ENCODE data around the gene CCN5. TPM values are rescaled to one million over a fixed set of nuclear protein-coding genes. Genes with fewer than 3 reads are reported as not detected.
A peak's percentile ranks its signal among the peaks of the same experiment; 100 is the strongest.

The CCN5 gene
- total RNA-seq, 1 experiment from 2014 or later: 0.26 TPM

DNA sequence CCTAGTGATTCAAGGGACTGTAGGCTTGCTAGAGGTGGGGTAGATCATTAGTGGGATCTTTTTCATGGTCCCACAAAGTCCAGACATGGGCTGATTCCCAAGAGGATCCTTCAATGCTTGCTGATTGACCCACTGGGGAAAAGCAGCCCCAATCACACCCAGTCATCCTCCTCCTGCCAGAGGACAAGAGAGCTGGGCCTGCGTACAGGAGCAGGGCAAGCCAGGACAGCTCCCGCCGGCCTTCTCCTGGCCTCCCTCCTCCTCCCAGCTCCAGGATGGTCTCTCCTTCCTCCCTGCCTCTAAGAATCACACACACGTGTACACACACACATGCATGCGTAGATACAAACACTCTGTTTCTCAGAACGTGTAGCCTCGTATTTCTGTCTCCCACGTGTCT is 57.5 kb downstream of the CCN5 start:
- TF ChIP-seq, protein P1, sequence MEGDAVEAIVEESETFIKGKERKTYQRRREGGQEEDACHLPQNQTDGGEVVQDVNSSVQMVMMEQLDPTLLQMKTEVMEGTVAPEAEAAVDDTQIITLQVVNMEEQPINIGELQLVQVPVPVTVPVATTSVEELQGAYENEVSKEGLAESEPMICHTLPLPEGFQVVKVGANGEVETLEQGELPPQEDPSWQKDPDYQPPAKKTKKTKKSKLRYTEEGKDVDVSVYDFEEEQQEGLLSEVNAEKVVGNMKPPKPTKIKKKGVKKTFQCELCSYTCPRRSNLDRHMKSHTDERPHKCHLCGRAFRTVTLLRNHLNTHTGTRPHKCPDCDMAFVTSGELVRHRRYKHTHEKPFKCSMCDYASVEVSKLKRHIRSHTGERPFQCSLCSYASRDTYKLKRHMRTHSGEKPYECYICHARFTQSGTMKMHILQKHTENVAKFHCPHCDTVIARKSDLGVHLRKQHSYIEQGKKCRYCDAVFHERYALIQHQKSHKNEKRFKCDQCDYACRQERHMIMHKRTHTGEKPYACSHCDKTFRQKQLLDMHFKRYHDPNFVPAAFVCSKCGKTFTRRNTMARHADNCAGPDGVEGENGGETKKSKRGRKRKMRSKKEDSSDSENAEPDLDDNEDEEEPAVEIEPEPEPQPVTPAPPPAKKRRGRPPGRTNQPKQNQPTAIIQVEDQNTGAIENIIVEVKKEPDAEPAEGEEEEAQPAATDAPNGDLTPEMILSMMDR (conservative IDR thresholded peaks at IDR 0.05; ENCODE audit: low read depth, low read length): no peak
- TF ChIP-seq EZH2phosphoT487 (IDR thresholded peaks at IDR 0.05; ENCODE audit: borderline replicate concordance, low read length): no peak
- TF ChIP-seq EZH2 (IDR thresholded peaks at IDR 0.05; ENCODE audit: low read length, unreplicated experiment): no peak
- peaks cover 68% of the 10 kb centered on the region for H3K27me3 ChIP-seq (ENCODE audit: low read length)
- H3K4me2 ChIP-seq (ENCODE audit: low read length): no peak overlapping the region
- intact Hi-C loops (cut with micrococcal nuclease): no loop called here
- H2AFZ ChIP-seq (ENCODE audit: low read length): no peak overlapping the region
- H4K20me1 ChIP-seq (ENCODE audit: low read length): no peaks in the 10 kb centered on the region
- no peaks in the 10 kb centered on the region for H3K9me2 ChIP-seq (replicated peaks; ENCODE audit: low read length)
- H3K27ac ChIP-seq (ENCODE audit: low read length): no peak overlapping the region
- no peak for DNase-seq
- ChIA-PET POLR2A (ENCODE audit: unreplicated experiment) (no interaction called here), CTCF (no interaction called here)
- no peaks in the 10 kb centered on the region for H3K4me1 ChIP-seq (ENCODE audit: insufficient read depth, low read length)
- no peaks in the 10 kb centered on the region for H3K9me3 ChIP-seq (ENCODE audit: low read length)
- no peaks in the 10 kb centered on the region for H3K79me2 ChIP-seq (ENCODE audit: low read length)
- no peak for ATAC-seq
- BruUV-seq (replicated peaks): no TSS peak
- no peak overlapping the region for H3K9ac ChIP-seq (ENCODE audit: low read length)
- no peak overlapping the region for H3K4me3 ChIP-seq (ENCODE audit: low read length)
- H3F3A ChIP-seq (ENCODE audit: low read length, unreplicated experiment): no peaks in the 10 kb centered on the region
- H3K36me3 ChIP-seq (ENCODE audit: low read depth, low read length): no peaks in the 10 kb centered on the region

DNA sequence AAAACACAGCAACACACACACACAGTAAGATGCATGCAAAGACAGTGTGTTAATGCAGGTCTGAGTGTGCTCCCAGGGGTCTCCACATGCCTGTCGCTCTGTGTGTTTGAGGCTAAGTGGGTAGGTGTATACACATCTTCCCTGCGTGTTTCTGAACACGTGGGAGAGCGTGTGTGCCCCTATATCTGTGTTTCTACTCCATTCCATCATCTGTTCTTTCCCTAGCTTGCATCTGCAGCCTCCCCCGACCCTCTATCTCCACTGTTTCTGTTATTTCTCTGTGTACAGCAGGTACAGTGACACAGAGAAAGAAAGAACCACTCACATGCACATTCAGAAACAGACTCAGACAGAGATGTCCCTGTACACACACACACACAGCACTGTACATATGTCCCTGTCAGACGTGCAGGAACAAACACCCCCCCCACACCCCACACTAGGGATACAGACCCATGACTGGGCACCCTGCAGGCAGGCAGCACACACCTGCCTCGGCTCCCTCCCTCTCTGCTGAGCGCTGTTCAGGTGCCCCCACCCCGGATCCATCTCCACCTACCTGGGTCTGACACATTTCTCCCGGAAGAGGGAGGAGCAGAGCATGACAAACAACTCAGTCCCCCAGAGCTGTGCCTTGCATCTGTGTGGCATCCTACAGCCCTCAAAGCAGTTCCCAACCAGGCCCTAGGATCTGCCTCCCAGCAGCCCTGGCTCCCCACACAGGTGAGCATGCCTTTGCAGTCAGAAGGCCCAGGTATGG is 58.1 kb downstream of the CCN5 start:
- TF ChIP-seq EZH2phosphoT487 (IDR thresholded peaks at IDR 0.05; ENCODE audit: borderline replicate concordance, low read length) (no peak), EZH2 (IDR thresholded peaks at IDR 0.05; ENCODE audit: low read length, unreplicated experiment) (no peak)
- TF ChIP-seq, protein P1 (conservative IDR thresholded peaks at IDR 0.05; ENCODE audit: low read depth, low read length): no peak
- ATAC-seq (no peak), DNase-seq (no peak)
- peaks cover 62% of the 10 kb centered on the region for H3K27me3 ChIP-seq (ENCODE audit: low read length)
- H3K9ac ChIP-seq (ENCODE audit: low read length): no peak overlapping the region
- H3K27ac ChIP-seq (ENCODE audit: low read length): no peak overlapping the region
- CTCF ChIA-PET: interaction anchor here (0.5 kb wide), 1 partner anchor 94 kb away, joined by 3 read pairs; no protein-coding TSS in a partner anchor
- no peak overlapping the region for H3K4me2 ChIP-seq (ENCODE audit: low read length)
- no TSS peak for BruUV-seq (replicated peaks)
- H2AFZ ChIP-seq (ENCODE audit: low read length): no peak overlapping the region
- H3K4me3 ChIP-seq (ENCODE audit: low read length): no peak overlapping the region
- no peaks in the 10 kb centered on the region for H3K9me3 ChIP-seq (ENCODE audit: low read length)
- no peaks in the 10 kb centered on the region for H3K4me1 ChIP-seq (ENCODE audit: insufficient read depth, low read length)
- intact Hi-C loops (cut with micrococcal nuclease): no loop called here
- H3K79me2 ChIP-seq (ENCODE audit: low read length): no peaks in the 10 kb centered on the region
- H3K9me2 ChIP-seq (replicated peaks; ENCODE audit: low read length): no peaks in the 10 kb centered on the region
- POLR2A ChIA-PET (ENCODE audit: unreplicated experiment): no interaction called here
- no peaks in the 10 kb centered on the region for H4K20me1 ChIP-seq (ENCODE audit: low read length)
- no peaks in the 10 kb centered on the region for H3F3A ChIP-seq (ENCODE audit: low read length, unreplicated experiment)
- H3K36me3 ChIP-seq (ENCODE audit: low read depth, low read length): no peaks in the 10 kb centered on the region

DNA sequence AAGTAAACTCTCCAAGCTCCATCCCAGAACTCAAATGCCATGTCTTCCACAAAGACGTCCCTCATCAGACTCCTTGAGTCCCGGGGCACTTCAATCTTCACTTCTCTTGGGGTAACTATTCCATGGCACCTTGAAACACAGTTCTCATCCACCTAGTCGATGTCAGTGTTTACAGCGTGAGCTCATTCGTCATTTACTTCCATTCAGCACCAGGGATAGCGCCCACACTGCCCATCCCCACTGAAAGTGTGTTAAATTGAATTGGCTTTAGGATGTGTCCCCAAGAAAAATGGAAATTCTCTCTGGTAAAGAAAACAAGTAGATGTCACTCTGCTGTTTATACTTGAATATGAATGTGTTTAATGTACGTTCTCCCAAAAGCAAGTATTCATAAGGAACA is 61.8 kb downstream of the CCN5 start:
- no peak for ATAC-seq
- H3K9me3 ChIP-seq (ENCODE audit: low read length): no peaks in the 10 kb centered on the region
- no TSS peak for BruUV-seq (replicated peaks)
- TF ChIP-seq EZH2 (IDR thresholded peaks at IDR 0.05; ENCODE audit: low read length, unreplicated experiment) (no peak), EZH2phosphoT487 (IDR thresholded peaks at IDR 0.05; ENCODE audit: borderline replicate concordance, low read length) (no peak)
- TF ChIP-seq, protein P1 (conservative IDR thresholded peaks at IDR 0.05; ENCODE audit: low read depth, low read length): no peak
- no peak overlapping the region for H3K4me3 ChIP-seq (ENCODE audit: low read length)
- intact Hi-C loops (cut with micrococcal nuclease): no loop called here
- DNase-seq: peak; percentile 51
- ChIA-PET POLR2A (ENCODE audit: unreplicated experiment) (interaction anchor here (0.6 kb wide), 1 partner anchor 8 kb away, joined by 3 read pairs; no protein-coding TSS in a partner anchor), CTCF (no interaction called here)
- no peaks in the 10 kb centered on the region for H3K36me3 ChIP-seq (ENCODE audit: low read depth, low read length)
- H3F3A ChIP-seq (ENCODE audit: low read length, unreplicated experiment): no peaks in the 10 kb centered on the region
- no peak overlapping the region for H2AFZ ChIP-seq (ENCODE audit: low read length)
- H4K20me1 ChIP-seq (ENCODE audit: low read length): no peaks in the 10 kb centered on the region
- H3K4me2 ChIP-seq (ENCODE audit: low read length): no peak overlapping the region
- no peaks in the 10 kb centered on the region for H3K4me1 ChIP-seq (ENCODE audit: insufficient read depth, low read length)
- H3K27ac ChIP-seq (ENCODE audit: low read length): no peak overlapping the region
- peaks cover 41% of the 10 kb centered on the region for H3K27me3 ChIP-seq (ENCODE audit: low read length)
- H3K9me2 ChIP-seq (replicated peaks; ENCODE audit: low read length): no peaks in the 10 kb centered on the region
- H3K9ac ChIP-seq (ENCODE audit: low read length): no peak overlapping the region
- no peaks in the 10 kb centered on the region for H3K79me2 ChIP-seq (ENCODE audit: low read length)
